ENCODE data around the gene NF1.
"Not testable (repeated sequence)": the region's sequence is repeated elsewhere in the genome, so short reads cannot be mapped to it uniquely, and the experiment has no call there.

Gene NF1

DNA sequence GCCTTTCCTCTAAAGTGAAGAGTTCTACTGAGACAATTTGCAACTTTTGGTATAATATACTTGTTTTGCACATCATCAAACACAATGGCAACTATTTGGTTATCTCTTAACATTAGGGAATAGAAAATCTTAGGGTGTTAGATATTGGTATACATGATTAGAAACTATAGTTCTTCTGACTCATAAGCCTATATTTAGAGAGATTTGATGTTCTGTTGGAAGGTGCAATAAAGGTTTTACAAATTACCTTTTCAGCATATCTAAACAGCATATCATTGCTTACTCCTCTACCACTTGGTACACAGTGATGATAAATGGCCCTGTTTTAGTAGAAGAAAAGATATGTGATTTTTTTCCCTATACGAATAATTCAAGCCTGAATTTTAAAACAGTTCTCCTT is 212.9 kb downstream of the NF1 start:
- no peak for DNase-seq (ENCODE audit: low read depth)
- TF ChIP-seq, protein P1, sequence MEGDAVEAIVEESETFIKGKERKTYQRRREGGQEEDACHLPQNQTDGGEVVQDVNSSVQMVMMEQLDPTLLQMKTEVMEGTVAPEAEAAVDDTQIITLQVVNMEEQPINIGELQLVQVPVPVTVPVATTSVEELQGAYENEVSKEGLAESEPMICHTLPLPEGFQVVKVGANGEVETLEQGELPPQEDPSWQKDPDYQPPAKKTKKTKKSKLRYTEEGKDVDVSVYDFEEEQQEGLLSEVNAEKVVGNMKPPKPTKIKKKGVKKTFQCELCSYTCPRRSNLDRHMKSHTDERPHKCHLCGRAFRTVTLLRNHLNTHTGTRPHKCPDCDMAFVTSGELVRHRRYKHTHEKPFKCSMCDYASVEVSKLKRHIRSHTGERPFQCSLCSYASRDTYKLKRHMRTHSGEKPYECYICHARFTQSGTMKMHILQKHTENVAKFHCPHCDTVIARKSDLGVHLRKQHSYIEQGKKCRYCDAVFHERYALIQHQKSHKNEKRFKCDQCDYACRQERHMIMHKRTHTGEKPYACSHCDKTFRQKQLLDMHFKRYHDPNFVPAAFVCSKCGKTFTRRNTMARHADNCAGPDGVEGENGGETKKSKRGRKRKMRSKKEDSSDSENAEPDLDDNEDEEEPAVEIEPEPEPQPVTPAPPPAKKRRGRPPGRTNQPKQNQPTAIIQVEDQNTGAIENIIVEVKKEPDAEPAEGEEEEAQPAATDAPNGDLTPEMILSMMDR (IDR thresholded peaks at IDR 0.05; ENCODE audit: low read depth, low read length, missing control alignments): no peak
- H3K4me3 ChIP-seq (ENCODE audit: low read depth, low read length): no peak overlapping the region
- in situ Hi-C loops (cut with HindIII; ENCODE audit: low sequenced_read_pairs): no loop called here

DNA sequence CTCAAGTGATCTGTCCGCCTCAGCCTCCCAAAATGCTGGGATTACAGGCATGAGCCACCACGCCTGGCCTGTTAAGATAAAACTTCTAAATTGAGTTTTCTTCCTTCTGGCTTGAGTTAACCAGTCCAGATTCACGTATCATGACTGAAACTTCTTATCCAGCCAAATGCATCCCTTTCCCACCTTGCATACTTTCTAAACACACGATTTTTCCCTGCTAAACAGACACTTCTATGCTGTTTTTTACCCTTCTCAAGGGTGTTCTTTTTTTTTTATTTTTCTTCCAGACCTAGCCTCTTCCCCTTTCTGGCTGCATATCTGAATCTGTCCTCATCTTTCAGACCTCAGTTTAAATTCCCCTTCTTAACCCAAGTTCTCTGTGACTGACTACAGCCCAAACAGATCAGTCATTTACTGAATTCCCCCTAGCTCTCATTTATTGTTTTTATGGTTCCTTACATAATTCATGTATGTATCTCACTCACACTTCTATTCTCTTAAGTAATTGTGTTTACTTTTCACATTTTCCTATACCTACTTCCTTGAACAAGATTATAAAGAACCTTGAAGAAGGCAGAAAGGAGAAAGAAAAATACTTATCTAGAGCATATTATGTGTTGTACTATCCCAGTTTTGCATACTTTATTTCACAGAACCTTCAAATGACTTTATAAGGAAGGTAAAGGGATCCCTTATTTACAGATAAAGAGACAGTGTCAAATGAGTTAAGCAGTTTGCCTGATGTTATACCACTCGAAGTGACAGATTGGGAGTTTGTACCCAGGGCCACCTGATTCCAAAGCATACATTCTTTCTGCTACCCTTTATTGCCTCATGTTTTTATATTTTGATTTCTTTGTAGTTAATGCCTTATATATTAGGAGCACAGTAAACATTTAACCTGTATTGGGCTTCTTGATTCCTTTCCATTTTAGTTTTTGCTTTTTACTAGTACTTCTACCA is 213.9 kb downstream of the NF1 start:
- TF ChIP-seq, protein P1 (IDR thresholded peaks at IDR 0.05; ENCODE audit: low read depth, low read length, missing control alignments): no peak
- DNase-seq (ENCODE audit: low read depth): no peak
- in situ Hi-C loops (cut with HindIII; ENCODE audit: low sequenced_read_pairs): no loop called here
- no peak overlapping the region for H3K4me3 ChIP-seq (ENCODE audit: low read depth, low read length)

DNA sequence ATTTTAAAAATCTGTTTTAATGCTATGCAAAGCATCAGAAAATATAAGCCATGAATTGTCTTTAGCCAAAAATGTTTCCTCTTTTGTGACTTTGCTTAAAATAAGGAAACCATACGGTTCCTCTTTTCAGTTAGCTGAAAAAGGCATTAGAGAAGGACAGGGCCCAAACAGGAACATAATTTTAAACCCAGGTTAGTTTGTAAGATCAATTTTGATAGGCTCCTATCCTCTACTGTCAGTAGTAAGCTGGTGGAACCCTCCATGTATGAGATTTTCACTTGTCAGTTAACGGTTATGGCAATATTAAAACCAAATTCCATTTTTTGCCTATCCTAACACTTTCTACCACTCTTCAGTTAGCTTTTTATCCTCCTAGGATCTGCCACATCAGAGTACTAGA is 214.8 kb downstream of the NF1 start:
- TF ChIP-seq, protein P1 (IDR thresholded peaks at IDR 0.05; ENCODE audit: low read depth, low read length, missing control alignments): no peak
- no peak for DNase-seq (ENCODE audit: low read depth)
- no peak overlapping the region for H3K4me3 ChIP-seq (ENCODE audit: low read depth, low read length)
- in situ Hi-C loops (cut with HindIII; ENCODE audit: low sequenced_read_pairs): no loop called here

DNA sequence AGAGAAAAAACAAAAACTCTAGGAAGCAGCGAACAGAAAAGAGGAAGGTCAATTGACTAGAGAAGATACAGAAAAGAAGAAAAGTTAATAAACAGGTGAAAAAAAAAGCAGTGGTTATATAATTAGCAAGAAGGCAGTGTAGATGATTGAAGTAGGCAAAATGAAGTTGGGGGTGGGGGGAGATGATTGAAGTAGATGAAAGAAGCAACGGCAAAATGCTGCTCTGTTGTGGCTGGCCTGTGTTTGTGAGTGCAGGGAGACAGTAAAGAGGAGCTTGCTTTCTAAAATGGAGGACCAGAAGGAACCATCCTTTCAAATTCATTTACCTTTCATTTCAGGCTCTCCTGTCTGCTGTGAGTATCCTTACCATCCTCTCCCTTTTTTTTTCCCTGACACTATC is 215.5 kb downstream of the NF1 start:
- no peak for DNase-seq (ENCODE audit: low read depth)
- in situ Hi-C loops (cut with HindIII; ENCODE audit: low sequenced_read_pairs): no loop called here
- H3K4me3 ChIP-seq (ENCODE audit: low read depth, low read length): no peak overlapping the region
- TF ChIP-seq, protein P1 (IDR thresholded peaks at IDR 0.05; ENCODE audit: low read depth, low read length, missing control alignments): no peak

DNA sequence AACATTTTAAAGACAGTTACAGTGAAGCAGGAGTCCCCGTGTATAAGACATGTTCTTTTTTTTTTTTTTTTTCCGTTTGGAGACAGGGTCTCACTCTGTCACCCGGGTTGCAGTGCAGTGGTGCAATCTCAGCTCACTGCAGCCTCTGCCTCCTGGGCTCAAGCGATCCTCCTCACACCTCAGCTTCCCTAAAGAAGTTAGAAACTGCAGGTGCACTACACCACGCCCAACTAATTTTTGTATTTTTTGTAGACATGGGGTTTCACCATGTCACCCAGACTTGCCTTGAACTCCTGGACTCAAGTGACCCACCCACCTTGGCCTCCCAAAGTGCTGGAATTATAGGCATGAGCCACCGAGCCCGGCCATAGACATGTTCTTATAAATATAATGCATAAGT is 216.1 kb downstream of the NF1 start:
- no peak overlapping the region for H3K4me3 ChIP-seq (ENCODE audit: low read depth, low read length)
- TF ChIP-seq, protein P1 (IDR thresholded peaks at IDR 0.05; ENCODE audit: low read depth, low read length, missing control alignments): no peak
- no peak for DNase-seq (ENCODE audit: low read depth)
- in situ Hi-C loops (cut with HindIII; ENCODE audit: low sequenced_read_pairs): no loop called here

DNA sequence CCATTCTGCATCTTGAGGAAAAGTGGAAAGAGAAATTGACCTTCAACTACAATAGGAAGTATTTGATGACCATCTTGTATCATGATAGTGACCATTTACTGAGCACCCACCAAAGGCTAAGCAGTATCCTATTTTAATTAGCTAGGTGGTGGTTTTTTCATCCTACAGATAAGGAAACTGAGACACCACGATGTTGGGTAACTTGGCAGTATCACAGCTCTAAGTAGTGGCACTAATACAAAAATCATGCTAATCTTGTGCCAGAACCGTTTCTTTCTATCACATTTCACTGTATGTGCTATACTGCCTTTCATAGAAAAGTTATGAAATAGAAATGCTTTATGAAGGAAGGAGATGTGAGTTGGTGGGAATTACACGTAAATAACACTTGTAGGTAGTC is 216.7 kb downstream of the NF1 start:
- TF ChIP-seq, protein P1 (IDR thresholded peaks at IDR 0.05; ENCODE audit: low read depth, low read length, missing control alignments): no peak
- no peak overlapping the region for H3K4me3 ChIP-seq (ENCODE audit: low read depth, low read length)
- DNase-seq (ENCODE audit: low read depth): no peak
- in situ Hi-C loops (cut with HindIII; ENCODE audit: low sequenced_read_pairs): no loop called here

DNA sequence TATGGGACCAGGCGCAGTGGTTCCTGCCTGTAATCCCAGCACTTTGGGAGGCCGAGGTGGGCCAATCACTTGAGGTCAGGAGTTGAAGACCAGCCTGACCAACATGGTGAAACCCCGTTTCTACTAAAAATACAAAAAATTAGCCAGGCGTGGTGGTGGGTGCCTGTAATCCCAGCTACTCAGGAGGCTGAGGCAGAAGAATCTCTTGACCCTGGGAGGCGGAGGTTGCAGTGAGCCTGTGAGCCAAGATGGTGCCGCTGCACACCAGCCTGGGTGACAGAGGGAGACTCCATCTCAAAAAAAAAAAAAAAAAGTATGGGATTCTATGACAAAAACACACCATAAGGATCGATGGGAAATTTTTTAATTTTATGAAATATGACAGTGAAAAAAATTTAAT is 217.4 kb downstream of the NF1 start:
- in situ Hi-C loops (cut with HindIII; ENCODE audit: low sequenced_read_pairs); H3K4me3 ChIP-seq (ENCODE audit: low read depth, low read length); DNase-seq (ENCODE audit: low read depth): not testable (repeated sequence)

All from astrocyte of the cerebellum (primary cell).